Activated T-helper 1 cell treated with anti-CD3 and anti-CD28 coated beads, Interleukin-12 subunit alpha, Interleukin-12 subunit beta, Interleukin-2, Interleukin-4 antibody, amounts not matched to agents 30 ng/mL and 10 ng/mL and 1 ng/mL, durations not matched to agents 14 hours and 24 hours and 36 hours (primary cell): ENCODE measurements around the gene IL19. TPM values are rescaled to one million over a fixed set of nuclear protein-coding genes. Genes with fewer than 3 reads are reported as not detected.
A peak's percentile ranks its signal among the peaks of the same experiment; 100 is the strongest.

Experiments used
- DNase-seq: peaks from one replicate; pipeline ENCODE4 v3.0.0; 2021; ENCODE audit warnings: low spot score
- H3K27ac Mint-ChIP-seq: one replicate; pipeline ENCODE4 v1.8.0; 2021; ENCODE audit warnings: mild to moderate bottlenecking, mixed read lengths
- H3K27me3 Mint-ChIP-seq: one replicate; pipeline ENCODE4 v1.8.0; 2022; ENCODE audit warnings: mild to moderate bottlenecking, moderate library complexity, mixed read lengths; ENCODE audit not compliant: insufficient read depth
- H3K36me3 Mint-ChIP-seq: one replicate; pipeline ENCODE4 v1.8.0; 2021; ENCODE audit warnings: low read depth, mixed read lengths
- H3K4me1 Mint-ChIP-seq: one replicate; pipeline ENCODE4 v1.8.0; 2021; ENCODE audit warnings: low read depth, mixed read lengths
- H3K4me3 Mint-ChIP-seq: one replicate; pipeline ENCODE4 v1.8.0; 2021; ENCODE audit warnings: mild to moderate bottlenecking, moderate library complexity, mixed read lengths
- H3K9me3 Mint-ChIP-seq: one replicate; pipeline ENCODE4 v1.8.0; 2021; ENCODE audit warnings: mixed read lengths
- intact Hi-C: fragments of 100-400 bp; cut with micrococcal nuclease; formaldehyde crosslinking; loops from one replicate; pipeline ENCODE4 v1.15.1; 2024
- total RNA-seq: library from RNA; stranded (reverse); gene quantifications from 2 replicates; pipeline ENCODE4 v1.2.3, GENCODE V29; 2022

Gene IL19
- total RNA-seq, 1 donor from 2014 or later, result not detected

GRCh38 chr1:206800891-206801290 is 30.3 kb downstream of the IL19 start:
- DNase-seq, result no peak
- intact Hi-C loops, result loop anchor here (5.0 to 10.0 kb wide), 3 partner anchors 244 to 611 kb away; partner anchors contain the start of gene RASSF5
- H3K9me3 Mint-ChIP-seq, result no peaks in the 10 kb centered on the region
- peaks cover 23% of the 10 kb centered on the region for H3K27me3 Mint-ChIP-seq
- H3K27ac Mint-ChIP-seq, result no peak overlapping the region
- no peak overlapping the region for H3K4me3 Mint-ChIP-seq
- H3K4me1 Mint-ChIP-seq, result peaks cover 89% of the 10 kb centered on the region
- peaks cover 2% of the 10 kb centered on the region for H3K36me3 Mint-ChIP-seq

GRCh38 chr1:206801467-206801866 is 30.9 kb downstream of the IL19 start:
- intact Hi-C loops, result loop anchor here (5.0 to 10.0 kb wide), 3 partner anchors 244 to 611 kb away; partner anchors contain the start of gene RASSF5
- no peak for DNase-seq
- Mint-ChIP-seq H3K9me3 (no peaks in the 10 kb centered on the region), H3K4me1 (peaks cover 87% of the 10 kb centered on the region), H3K36me3 (peaks cover 2% of the 10 kb centered on the region), H3K27ac (peak overlapping the region; percentile 31), H3K27me3 (peaks cover 23% of the 10 kb centered on the region), H3K4me3 (peak overlapping the region; percentile 2)

- peak overlapping the region; percentile 41 for H3K4me3 Mint-ChIP-seq
- H3K9me3 Mint-ChIP-seq, result no peaks in the 10 kb centered on the region
- intact Hi-C loops, result loop anchor here (2.0 to 10.0 kb wide), 5 partner anchors 212 to 698 kb away; partner anchors contain the start of gene RASSF5
- peaks cover 32% of the 10 kb centered on the region for H3K27me3 Mint-ChIP-seq
- H3K4me1 Mint-ChIP-seq, result peaks cover 91% of the 10 kb centered on the region
- H3K27ac Mint-ChIP-seq, result peak overlapping the region; percentile 83
- H3K36me3 Mint-ChIP-seq, result peaks cover 4% of the 10 kb centered on the region
- no peak for DNase-seq
These were observed 31.8 kb downstream of the IL19 start for GRCh38 chr1:206802401-206802800.

DNA sequence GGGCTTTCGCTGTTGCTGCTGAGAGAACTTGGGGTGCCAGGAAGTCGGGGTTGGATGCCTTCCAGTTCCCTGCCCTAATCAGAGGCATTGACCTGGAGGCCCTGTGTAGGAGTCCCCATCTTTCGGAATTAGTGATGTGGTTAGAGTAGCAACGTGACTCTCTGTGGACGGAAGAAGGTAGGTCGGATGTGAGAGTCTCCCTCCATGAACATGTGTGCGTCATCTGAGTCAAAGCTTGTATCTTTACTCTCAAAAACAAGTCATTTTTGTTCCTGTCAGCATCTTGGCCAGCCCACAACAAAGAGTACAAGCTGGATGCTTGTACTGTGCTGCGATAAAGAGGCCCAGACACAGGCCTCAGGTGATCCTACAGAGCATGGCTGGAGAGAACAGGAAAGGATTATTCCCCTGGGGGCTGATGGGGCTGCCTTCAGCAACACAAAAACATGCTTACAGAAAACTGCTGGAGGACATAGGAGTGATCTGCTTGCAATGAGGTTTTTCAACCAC is 32.7 kb downstream of the IL19 start:
- peaks cover 30% of the 10 kb centered on the region for H3K27me3 Mint-ChIP-seq
- intact Hi-C loops, result loop anchor here (1.0 to 10.0 kb wide), 12 partner anchors 9 to 1604 kb away; partner anchors contain the start of genes IL24 and RASSF5
- peaks cover 4% of the 10 kb centered on the region for H3K36me3 Mint-ChIP-seq
- peak overlapping the region; percentile 83 for H3K27ac Mint-ChIP-seq
- peak overlapping the region; percentile 20 for H3K4me3 Mint-ChIP-seq
- DNase-seq, result peak; percentile 81
- peaks cover 87% of the 10 kb centered on the region for H3K4me1 Mint-ChIP-seq
- no peaks in the 10 kb centered on the region for H3K9me3 Mint-ChIP-seq

DNA sequence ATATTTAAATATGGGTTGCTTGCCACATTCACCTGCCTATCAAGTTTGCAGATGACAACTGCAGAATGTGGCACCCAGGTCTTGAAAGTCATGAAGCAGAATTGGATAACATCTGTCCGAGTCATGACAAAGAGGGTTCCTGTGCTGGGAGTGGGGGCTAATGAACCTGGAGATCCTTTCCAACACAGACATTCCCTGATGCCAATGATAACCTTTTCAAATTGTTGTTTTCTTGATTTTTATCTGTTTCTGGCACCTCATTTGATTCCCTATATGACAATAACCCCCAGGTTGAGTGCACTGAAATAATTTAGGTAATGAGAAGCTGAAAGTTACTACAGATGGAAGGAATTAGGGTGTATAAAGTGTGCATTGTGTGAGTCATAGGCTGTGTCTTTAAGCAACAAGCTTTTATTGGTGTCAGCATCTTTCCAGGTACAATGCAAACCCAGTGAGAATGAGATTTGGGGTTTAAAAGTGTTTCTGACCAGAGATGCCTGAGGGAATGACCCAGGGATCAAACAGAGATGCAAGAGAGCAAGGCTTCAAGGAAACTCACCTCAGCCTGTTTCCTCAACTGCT is 33.7 kb downstream of the IL19 start:
- no peaks in the 10 kb centered on the region for H3K9me3 Mint-ChIP-seq
- DNase-seq, result no peak
- H3K4me1 Mint-ChIP-seq, result peaks cover 85% of the 10 kb centered on the region
- intact Hi-C loops, result loop anchor here (5.0 to 10.0 kb wide), 3 partner anchors 247 to 608 kb away; partner anchors contain the start of gene RASSF5
- peaks cover 4% of the 10 kb centered on the region for H3K36me3 Mint-ChIP-seq
- no peak overlapping the region for H3K4me3 Mint-ChIP-seq
- H3K27ac Mint-ChIP-seq, result peak overlapping the region; percentile 83
- H3K27me3 Mint-ChIP-seq, result peaks cover 31% of the 10 kb centered on the region

DNA sequence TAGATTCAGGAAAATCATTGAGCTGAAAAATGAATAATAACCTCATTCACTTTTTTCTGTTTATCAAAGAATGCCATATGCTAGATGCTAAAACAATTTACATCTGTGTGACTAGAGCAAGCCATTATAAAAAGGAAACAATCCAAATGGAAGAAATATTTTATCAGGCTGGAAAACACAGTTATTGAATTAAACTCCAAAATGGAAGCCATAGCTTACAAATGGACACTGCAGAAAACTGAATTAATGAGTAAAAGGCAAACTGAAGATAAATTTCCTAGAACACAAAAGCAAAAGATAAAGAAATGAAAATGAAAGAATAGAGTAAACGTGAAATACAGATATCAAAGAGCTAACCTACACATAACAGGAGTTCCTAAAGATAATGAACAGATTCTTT is 34.8 kb downstream of the IL19 start:
- intact Hi-C loops, result loop anchor here (10.0 kb wide), 1 partner anchor 301 kb away; the partner anchor contains the start of gene RASSF5
- Mint-ChIP-seq H3K4me3 (no peak overlapping the region), H3K9me3 (no peaks in the 10 kb centered on the region), H3K36me3 (peaks cover 4% of the 10 kb centered on the region), H3K27me3 (peaks cover 29% of the 10 kb centered on the region), H3K27ac (no peak overlapping the region), H3K4me1 (peaks cover 85% of the 10 kb centered on the region)
- DNase-seq, result no peak

DNA sequence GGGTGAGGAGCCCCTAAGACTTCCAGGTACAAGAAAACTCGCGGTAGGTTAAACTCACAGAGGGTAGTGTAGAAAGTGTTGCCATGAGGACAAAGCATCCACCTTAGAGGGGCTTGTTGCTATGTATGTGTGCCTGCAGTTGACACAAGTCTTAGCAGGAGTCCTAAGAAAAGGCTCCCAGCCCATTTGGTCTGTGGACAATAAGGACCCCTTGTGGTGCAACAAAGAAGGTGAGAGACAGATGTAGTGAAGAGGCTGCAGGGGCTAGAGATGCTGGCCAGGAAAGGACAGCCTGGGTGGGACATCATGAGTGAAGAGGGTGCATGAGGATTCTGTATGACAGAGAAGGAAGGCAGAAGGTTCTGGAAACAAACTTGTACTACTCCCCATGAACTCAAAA is 38.0 kb downstream of the IL19 start:
- Mint-ChIP-seq H3K9me3 (peaks cover 15% of the 10 kb centered on the region), H3K4me1 (peaks cover 57% of the 10 kb centered on the region), H3K27ac (peak overlapping the region; percentile 15), H3K27me3 (peaks cover 13% of the 10 kb centered on the region), H3K36me3 (peaks cover 8% of the 10 kb centered on the region), H3K4me3 (no peak overlapping the region)
- intact Hi-C loops, result loop anchor here (1.0 to 10.0 kb wide), 10 partner anchors 74 to 690 kb away; partner anchors contain the start of genes DYRK3 and RASSF5
- peak; percentile 43 for DNase-seq

DNA sequence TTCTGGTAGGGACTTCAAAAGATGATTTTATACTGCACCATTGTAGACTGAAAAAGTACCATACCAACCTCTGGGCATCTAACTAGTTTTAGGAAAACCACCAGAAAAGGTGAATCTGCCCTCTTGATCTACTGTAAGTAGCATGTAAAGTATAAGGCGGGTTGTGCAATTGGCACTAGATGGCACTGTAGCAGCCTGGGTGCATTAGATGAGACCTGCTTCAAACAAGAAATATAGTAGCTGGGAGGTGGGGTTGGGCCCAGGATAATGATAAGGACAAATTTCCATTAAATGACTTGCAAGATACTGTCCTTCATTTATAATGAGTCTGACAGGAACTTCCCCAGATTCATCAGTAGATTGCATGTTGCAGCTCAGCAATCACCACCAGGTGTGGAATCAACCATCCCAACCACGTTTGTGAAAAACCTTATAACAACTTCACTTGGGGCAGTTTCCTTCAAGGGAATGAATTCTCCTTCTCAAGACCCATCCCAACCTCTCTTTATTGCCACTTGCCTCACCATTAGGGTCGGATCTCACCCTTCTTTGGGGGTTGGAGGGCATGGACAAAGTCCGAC is 39.0 kb downstream of the IL19 start:
- no peak for DNase-seq
- H3K36me3 Mint-ChIP-seq, result peaks cover 12% of the 10 kb centered on the region
- H3K4me3 Mint-ChIP-seq, result no peak overlapping the region
- H3K27me3 Mint-ChIP-seq, result peaks cover 13% of the 10 kb centered on the region
- peaks cover 21% of the 10 kb centered on the region for H3K9me3 Mint-ChIP-seq
- H3K4me1 Mint-ChIP-seq, result peaks cover 54% of the 10 kb centered on the region
- intact Hi-C loops, result loop anchor here (1.0 to 10.0 kb wide), 6 partner anchors 103 to 689 kb away; partner anchors contain the start of gene RASSF5
- no peak overlapping the region for H3K27ac Mint-ChIP-seq

DNA sequence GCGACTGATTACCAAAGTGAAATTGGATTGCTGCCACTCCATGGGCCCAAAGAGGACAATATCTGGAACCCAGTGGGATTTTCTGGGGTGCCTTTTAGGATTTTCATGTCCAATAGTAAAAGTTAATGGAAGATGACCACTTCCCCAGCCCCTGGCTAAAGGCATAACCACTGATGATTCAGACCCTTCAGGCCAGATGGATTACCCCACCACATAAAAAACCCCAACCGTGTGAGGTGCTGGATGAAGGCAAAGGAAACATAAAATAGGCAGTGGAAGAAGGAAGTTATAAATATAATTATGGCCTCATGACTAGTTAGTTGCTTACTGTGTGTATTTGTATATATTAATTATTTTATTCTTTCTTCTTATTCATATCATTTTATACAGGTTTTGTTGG is 41.9 kb downstream of the IL19 start:
- Mint-ChIP-seq H3K9me3 (peaks cover 27% of the 10 kb centered on the region), H3K4me3 (no peak overlapping the region), H3K36me3 (peaks cover 16% of the 10 kb centered on the region), H3K27ac (no peak overlapping the region), H3K4me1 (peaks cover 54% of the 10 kb centered on the region), H3K27me3 (peaks cover 4% of the 10 kb centered on the region)
- intact Hi-C loops, result no loop called here
- DNase-seq, result no peak

GRCh38 chr1:206814716-206815341 is 44.3 kb downstream of the IL19 start:
- DNase-seq, result no peak
- intact Hi-C loops, result no loop called here
- H3K4me1 Mint-ChIP-seq, result peaks cover 44% of the 10 kb centered on the region
- H3K27me3 Mint-ChIP-seq, result no peaks in the 10 kb centered on the region
- H3K4me3 Mint-ChIP-seq, result no peak overlapping the region
- H3K27ac Mint-ChIP-seq, result no peak overlapping the region
- H3K36me3 Mint-ChIP-seq, result peaks cover 16% of the 10 kb centered on the region
- H3K9me3 Mint-ChIP-seq, result peaks cover 27% of the 10 kb centered on the region

DNA sequence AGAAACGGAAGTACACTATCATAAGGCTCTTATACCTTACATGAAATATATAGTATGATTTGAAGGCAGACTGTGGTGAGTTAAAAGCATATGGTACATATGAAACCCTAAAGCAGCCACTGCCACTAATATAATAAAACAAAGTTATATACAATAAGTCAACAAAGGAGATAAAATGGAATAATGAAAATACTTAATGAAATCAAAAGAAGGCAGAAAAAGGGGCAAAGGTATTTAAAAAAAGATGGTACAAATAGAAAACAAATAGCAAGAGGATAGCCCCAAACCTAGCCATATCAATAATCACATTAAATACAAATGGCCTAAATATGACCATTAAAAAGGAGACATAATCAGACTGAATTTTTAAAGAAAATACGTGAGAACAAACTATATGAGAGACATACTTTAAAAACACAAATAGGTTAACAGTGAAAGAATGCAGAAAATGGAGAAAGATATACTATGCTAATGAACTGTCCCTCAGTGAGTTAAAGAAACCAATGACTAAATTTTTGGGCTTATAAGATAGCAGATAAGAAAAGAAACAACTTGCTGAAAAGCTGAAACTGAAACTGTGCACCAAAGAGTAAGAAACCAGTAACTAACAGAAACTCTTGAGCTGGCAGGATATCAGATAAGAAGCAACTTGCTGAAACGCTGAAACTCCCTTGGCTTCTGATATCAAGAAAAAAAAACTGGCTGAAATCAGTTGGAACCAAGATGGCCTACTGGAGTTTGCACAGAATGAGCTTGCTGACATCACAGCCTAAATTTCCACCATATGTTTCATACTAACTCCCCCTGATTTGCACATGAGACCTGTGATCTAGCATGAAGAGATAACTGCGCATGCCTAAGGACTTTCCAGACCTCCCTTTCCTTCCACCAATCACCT is 46.1 kb downstream of the IL19 start:
- no peaks in the 10 kb centered on the region for H3K27me3 Mint-ChIP-seq
- peak overlapping the region; percentile 47 for H3K4me3 Mint-ChIP-seq
- DNase-seq, result peak; percentile 41
- peak overlapping the region; percentile 88 for H3K27ac Mint-ChIP-seq
- peaks cover 43% of the 10 kb centered on the region for H3K4me1 Mint-ChIP-seq
- peaks cover 27% of the 10 kb centered on the region for H3K9me3 Mint-ChIP-seq
- H3K36me3 Mint-ChIP-seq, result peaks cover 16% of the 10 kb centered on the region
- intact Hi-C loops, result loop anchor here (1.0 to 2.0 kb wide), 6 partner anchors 12 to 684 kb away; partner anchors contain the start of genes EIF2D and IL24

- no peak overlapping the region for H3K27ac Mint-ChIP-seq
- H3K9me3 Mint-ChIP-seq, result no peaks in the 10 kb centered on the region
- peaks cover 3% of the 10 kb centered on the region for H3K36me3 Mint-ChIP-seq
- intact Hi-C loops, result no loop called here
- H3K4me1 Mint-ChIP-seq, result peaks cover 27% of the 10 kb centered on the region
- DNase-seq, result no peak
- H3K27me3 Mint-ChIP-seq, result peaks cover 3% of the 10 kb centered on the region
- no peak overlapping the region for H3K4me3 Mint-ChIP-seq
These were observed 50.9 kb downstream of the IL19 start for GRCh38 chr1:206821493-206821892.
